ENCODE data around the gene MYO10.

The MYO10 gene

DNA sequence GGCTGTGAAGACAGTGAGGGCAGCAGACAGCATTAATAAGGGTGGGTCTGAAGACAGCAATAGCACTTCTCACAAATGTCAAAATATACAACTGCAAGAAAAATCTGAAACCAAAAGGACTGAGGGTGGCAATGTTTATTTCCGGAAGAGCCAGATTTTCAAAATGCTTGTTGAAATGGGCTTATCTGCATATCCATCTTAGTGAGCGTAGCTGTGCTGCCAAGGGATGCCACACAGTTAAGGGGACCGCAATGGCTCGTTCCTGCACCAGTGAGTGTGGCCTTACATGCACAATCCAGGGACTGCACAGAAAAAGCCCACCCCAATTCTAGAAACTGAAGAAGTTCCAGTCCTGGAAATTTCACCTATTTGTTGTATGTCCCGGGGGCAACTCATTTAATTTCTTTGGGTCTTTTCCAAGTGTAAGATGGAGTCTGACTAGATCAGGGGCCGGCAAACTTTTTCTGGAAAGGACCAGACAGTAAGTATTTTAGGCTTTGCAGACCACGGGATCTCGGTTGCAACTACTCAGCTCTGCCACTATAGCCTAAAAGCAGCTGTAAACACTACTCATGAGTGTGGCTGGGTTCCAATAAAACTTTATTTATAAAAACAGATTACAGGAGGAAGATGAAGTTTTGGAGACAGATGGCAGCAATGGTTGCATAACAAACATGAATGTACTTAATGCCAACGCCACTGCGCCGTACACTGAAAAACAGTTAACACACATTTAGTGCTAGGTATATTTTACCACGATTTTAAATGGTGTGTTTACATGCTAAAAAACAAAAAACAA is 154.1 kb downstream of the MYO10 start:
- TF ChIP-seq, protein P1, sequence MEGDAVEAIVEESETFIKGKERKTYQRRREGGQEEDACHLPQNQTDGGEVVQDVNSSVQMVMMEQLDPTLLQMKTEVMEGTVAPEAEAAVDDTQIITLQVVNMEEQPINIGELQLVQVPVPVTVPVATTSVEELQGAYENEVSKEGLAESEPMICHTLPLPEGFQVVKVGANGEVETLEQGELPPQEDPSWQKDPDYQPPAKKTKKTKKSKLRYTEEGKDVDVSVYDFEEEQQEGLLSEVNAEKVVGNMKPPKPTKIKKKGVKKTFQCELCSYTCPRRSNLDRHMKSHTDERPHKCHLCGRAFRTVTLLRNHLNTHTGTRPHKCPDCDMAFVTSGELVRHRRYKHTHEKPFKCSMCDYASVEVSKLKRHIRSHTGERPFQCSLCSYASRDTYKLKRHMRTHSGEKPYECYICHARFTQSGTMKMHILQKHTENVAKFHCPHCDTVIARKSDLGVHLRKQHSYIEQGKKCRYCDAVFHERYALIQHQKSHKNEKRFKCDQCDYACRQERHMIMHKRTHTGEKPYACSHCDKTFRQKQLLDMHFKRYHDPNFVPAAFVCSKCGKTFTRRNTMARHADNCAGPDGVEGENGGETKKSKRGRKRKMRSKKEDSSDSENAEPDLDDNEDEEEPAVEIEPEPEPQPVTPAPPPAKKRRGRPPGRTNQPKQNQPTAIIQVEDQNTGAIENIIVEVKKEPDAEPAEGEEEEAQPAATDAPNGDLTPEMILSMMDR (IDR thresholded peaks at IDR 0.05): no peak

- TF ChIP-seq, protein P1 (IDR thresholded peaks at IDR 0.05): no peak
Observed at GRCh38 chr5:16780325-16780724, 155.8 kb downstream of the MYO10 start.

DNA sequence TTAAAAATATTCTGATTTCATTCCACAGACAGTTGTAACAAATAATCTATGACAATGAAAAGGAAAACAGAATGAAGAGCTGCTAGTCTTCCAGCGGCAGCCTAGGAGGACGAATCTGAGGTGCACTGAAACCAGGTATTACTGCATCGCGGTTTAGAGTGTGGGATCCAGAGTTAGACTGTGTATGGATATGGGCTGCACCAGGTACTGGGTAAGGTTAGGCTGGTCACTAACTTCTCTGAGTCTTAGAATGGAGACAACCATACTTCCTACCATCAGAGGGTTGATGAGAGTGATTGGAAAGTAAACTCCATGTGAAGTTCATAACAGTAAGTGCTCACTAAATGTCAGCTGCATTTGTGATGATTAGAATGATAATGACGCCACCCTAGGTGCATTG is 158.7 kb downstream of the MYO10 start:
- TF ChIP-seq, protein P1 (IDR thresholded peaks at IDR 0.05): no peak

DNA sequence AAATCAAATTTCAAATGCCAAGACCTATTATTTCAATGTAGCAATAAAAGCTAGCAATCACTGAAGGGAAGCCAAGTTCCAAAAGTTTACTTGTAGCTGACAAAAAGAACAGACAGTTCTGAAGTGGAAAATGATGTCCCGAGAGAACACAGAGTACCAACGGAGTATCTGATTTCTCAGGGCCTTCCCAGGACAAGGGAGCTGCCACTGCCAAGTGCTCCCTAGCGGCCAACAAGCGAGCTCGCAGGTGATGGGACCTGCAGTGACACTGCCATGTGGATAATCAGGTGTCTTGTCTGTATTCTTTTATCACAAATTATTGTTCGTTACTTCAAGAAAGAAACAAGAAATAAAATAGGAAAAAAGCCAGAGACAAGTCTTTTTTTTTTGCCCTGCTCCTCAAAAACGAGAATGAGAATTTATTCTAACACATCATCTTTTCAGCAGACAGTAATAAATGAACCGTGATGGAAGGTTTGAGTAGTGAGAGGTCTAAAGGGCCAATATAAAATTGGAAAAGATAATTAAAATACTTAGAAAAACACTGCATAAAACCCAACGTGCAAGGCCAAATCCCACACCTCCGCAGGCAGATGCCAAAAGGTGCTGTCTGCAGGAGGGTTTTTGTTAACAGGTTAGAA is 159.4 kb downstream of the MYO10 start:
- TF ChIP-seq, protein P1 (IDR thresholded peaks at IDR 0.05): peak; percentile 83

GRCh38 chr5:16774806-16775205 is 161.3 kb downstream of the MYO10 start:
- TF ChIP-seq, protein P1 (IDR thresholded peaks at IDR 0.05): no peak

- TF ChIP-seq, protein P1 (IDR thresholded peaks at IDR 0.05): no peak
Observed at GRCh38 chr5:16773991-16774390, 162.1 kb downstream of the MYO10 start.

- TF ChIP-seq, protein P1 (IDR thresholded peaks at IDR 0.05): no peak
Observed at GRCh38 chr5:16772556-16772955, 163.5 kb downstream of the MYO10 start.

Measured in LNCAP (cell line).